Gastroesophageal sphincter (tissue), 3 donors: Measurements from ENCODE around the gene CDC26.

Experiments used
- CTCF ChIP-seq, 4 experiments: fragments of 200-600 bp in 2 of 4; fragments of 450-650 bp in 2 of 4; sonication (generic) in 1 of 4; IDR thresholded peaks; one replicate each; pipeline ENCODE4 v1.5.1; 2017 to 2019; ENCODE audit warnings: antibody characterized with exemption in 4 of 4, mild to moderate bottlenecking in 2 of 4, moderate library complexity in 2 of 4
- POLR2A ChIP-seq, 2 donors: fragments of 450-650 bp; IDR thresholded peaks; one replicate each; pipeline ENCODE4 v1.6.1; 2017; ENCODE audit warnings: antibody characterized with exemption in 2 of 2, mild to moderate bottlenecking in 2 of 2, moderate library complexity in 1 of 2
- POLR2AphosphoS5 ChIP-seq: sonication (generic); formaldehyde crosslinking; IDR thresholded peaks from one replicate; pipeline ENCODE4 v1.6.1; 2017; ENCODE audit warnings: antibody characterized with exemption

GRCh38 chr9:113261917-113262671, 13.3 kb downstream of the CDC26 start:
- TF ChIP-seq CTCF (IDR thresholded peaks at IDR 0.05) = no peak
- no peak for TF ChIP-seq POLR2AphosphoS5
- no peak for TF ChIP-seq POLR2A (IDR thresholded peaks at IDR 0.05)
